Panc1 (cell line): ENCODE results near the gene AKAP8L. TPM values are rescaled to one million over a fixed set of nuclear protein-coding genes. Genes with fewer than 3 reads are reported as not detected.

Experiments used
- ATAC-seq: fragments of 200-7000 bp; cut with Tn5 transposase; 2 replicates; pipeline ENCODE4 v1.9.1; 2020; ENCODE audit warnings: mild to moderate bottlenecking, moderate library complexity
- BruUV-seq: library from RNA; stranded (reverse); fragments of 400-500 nt; replicated peaks from 2 replicates; lab custom pipeline; 2021; lab: Mats Ljungman, UMichigan
- CTCF ChIA-PET: fragments of 300-600 bp; sonication (Branson Sonifier 250); formaldehyde crosslinking; loops from one replicate; lab custom pipeline; 2022; ENCODE audit warnings: antibody characterized with exemption; lab: Charles Lee
- POLR2A ChIA-PET: fragments of 300-600 bp; sonication (Branson Sonifier 250); formaldehyde crosslinking; loops from one replicate; lab custom pipeline; 2022; ENCODE audit warnings: antibody characterized with exemption; lab: Charles Lee
- DNase-seq: peaks from one replicate; pipeline ENCODE4 v3.0.0-alpha.2; 2010; ENCODE audit warnings: low read depth, low spot score
- H3K27ac ChIP-seq: 2 replicates; pipeline ENCODE4 v1.5.1; 2011; ENCODE audit warnings: mild to moderate bottlenecking, low read length, inconsistent platforms
- H3K27me3 ChIP-seq: fragments of 200-500 bp; sonication (Bioruptor generic); 2 replicates; pipeline ENCODE4 v1.6.0; 2014; ENCODE audit warnings: low read length, inconsistent platforms; ENCODE audit not compliant: control insufficient read depth, insufficient read depth
- H3K36me3 ChIP-seq: fragments of 200-500 bp; sonication (Bioruptor generic); 2 replicates; pipeline ENCODE4 v1.5.1; 2014; ENCODE audit warnings: inconsistent platforms, mild to moderate bottlenecking, low read length, moderate library complexity; ENCODE audit not compliant: control insufficient read depth, insufficient read depth
- H3K4me1 ChIP-seq: 2 replicates; pipeline ENCODE4 v1.5.1; 2011; ENCODE audit warnings: inconsistent platforms, mild to moderate bottlenecking, low read length, moderate library complexity; ENCODE audit not compliant: control insufficient read depth, insufficient read depth
- H3K4me3 ChIP-seq, 2 experiments: 2 replicates each; pipeline ENCODE4 v1.5.1; 2011 to 2012; ENCODE audit warnings: low read depth in 2 of 2, low read length in 2 of 2, mild to moderate bottlenecking in 2 of 2, inconsistent platforms in 1 of 2, moderate library complexity in 1 of 2
- H3K9me3 ChIP-seq: fragments of 200-500 bp; sonication (Bioruptor generic); 2 replicates; pipeline ENCODE4 v1.5.1; 2014; ENCODE audit warnings: low read depth, mild to moderate bottlenecking, inconsistent platforms, low read length, moderate library complexity; ENCODE audit not compliant: control insufficient read depth, insufficient read depth
- POLR2AphosphoS5 ChIP-seq: IDR thresholded peaks from 2 replicates; pipeline ENCODE4 v1.6.1; 2012; ENCODE audit warnings: mild to moderate bottlenecking, low read depth, low read length, moderate library complexity
- SIN3A ChIP-seq: IDR thresholded peaks from 2 replicates; pipeline ENCODE4 v1.6.1; 2012; ENCODE audit warnings: low read depth, mild to moderate bottlenecking, low read length, moderate library complexity, borderline replicate concordance; ENCODE audit not compliant: insufficient read depth
- TCF7L2 ChIP-seq: IDR thresholded peaks from 2 replicates; pipeline ENCODE4 v1.6.1; 2011; ENCODE audit warnings: mild to moderate bottlenecking, low read depth, low read length, inconsistent platforms
- in situ Hi-C: cut with HindIII; loops from 2 replicates; pipeline ENCODE4 v1.10.0; 2016; ENCODE audit warnings: low sequenced_read_pairs, low pct_unique_long_range_greater_than_20kb
- intact Hi-C: fragments of 100-400 bp; cut with micrococcal nuclease; formaldehyde crosslinking; loops from one replicate; pipeline ENCODE4 v1.10.0; 2022; ENCODE audit not compliant: unreplicated experiment
- total RNA-seq: library from RNA; stranded (reverse); gene quantifications from one replicate; pipeline ENCODE4 v1.2.1, GENCODE V29; 2021; ENCODE audit not compliant: unreplicated experiment
- TF ChIP-seq, protein P1 (sequence below), 2 experiments: IDR thresholded peaks; 2 replicates each; pipeline ENCODE4 v1.6.1; 2011 to 2012; ENCODE audit warnings: low read depth in 2 of 2, control low read depth in 1 of 2, low read length in 1 of 2, mild to moderate bottlenecking in 1 of 2, moderate library complexity in 1 of 2; ENCODE audit not compliant: insufficient read depth in 1 of 2
- TF ChIP-seq, protein P2 (sequence below): fragments of 450-650 bp; IDR thresholded peaks from 2 replicates; pipeline ENCODE4 v1.5.1; 2017; ENCODE audit warnings: mild to moderate bottlenecking

AKAP8L gene
- total RNA-seq, 1 experiment from 2014 or later: 65.5 TPM

GRCh38 chr19:15436012-15436825, 17.4 kb upstream of the AKAP8L start:
- POLR2A ChIA-PET: interaction anchor here (0.6 kb wide), 1 partner anchor 91 kb away, joined by 4 read pairs; no protein-coding TSS in a partner anchor
- Histone ChIP-seq H3K27ac (no peak overlapping the region), H3K4me1 (peaks cover 5% of the 10 kb centered on the region; the same call in 1 of the 2 replicates), H3K4me3 (no peak overlapping the region), H3K27me3 (no peaks in the 10 kb centered on the region), H3K36me3 (peaks cover 2% of the 10 kb centered on the region; the same call in 1 of the 2 replicates), H3K9me3 (no peaks in the 10 kb centered on the region)
- TF ChIP-seq, protein P1, sequence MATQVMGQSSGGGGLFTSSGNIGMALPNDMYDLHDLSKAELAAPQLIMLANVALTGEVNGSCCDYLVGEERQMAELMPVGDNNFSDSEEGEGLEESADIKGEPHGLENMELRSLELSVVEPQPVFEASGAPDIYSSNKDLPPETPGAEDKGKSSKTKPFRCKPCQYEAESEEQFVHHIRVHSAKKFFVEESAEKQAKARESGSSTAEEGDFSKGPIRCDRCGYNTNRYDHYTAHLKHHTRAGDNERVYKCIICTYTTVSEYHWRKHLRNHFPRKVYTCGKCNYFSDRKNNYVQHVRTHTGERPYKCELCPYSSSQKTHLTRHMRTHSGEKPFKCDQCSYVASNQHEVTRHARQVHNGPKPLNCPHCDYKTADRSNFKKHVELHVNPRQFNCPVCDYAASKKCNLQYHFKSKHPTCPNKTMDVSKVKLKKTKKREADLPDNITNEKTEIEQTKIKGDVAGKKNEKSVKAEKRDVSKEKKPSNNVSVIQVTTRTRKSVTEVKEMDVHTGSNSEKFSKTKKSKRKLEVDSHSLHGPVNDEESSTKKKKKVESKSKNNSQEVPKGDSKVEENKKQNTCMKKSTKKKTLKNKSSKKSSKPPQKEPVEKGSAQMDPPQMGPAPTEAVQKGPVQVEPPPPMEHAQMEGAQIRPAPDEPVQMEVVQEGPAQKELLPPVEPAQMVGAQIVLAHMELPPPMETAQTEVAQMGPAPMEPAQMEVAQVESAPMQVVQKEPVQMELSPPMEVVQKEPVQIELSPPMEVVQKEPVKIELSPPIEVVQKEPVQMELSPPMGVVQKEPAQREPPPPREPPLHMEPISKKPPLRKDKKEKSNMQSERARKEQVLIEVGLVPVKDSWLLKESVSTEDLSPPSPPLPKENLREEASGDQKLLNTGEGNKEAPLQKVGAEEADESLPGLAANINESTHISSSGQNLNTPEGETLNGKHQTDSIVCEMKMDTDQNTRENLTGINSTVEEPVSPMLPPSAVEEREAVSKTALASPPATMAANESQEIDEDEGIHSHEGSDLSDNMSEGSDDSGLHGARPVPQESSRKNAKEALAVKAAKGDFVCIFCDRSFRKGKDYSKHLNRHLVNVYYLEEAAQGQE (IDR thresholded peaks at IDR 0.05; ENCODE audit: insufficient read depth in 1 of 2, low read depth in 2 of 2, low read length in 1 of 2): no peak
- TF ChIP-seq, protein P2, sequence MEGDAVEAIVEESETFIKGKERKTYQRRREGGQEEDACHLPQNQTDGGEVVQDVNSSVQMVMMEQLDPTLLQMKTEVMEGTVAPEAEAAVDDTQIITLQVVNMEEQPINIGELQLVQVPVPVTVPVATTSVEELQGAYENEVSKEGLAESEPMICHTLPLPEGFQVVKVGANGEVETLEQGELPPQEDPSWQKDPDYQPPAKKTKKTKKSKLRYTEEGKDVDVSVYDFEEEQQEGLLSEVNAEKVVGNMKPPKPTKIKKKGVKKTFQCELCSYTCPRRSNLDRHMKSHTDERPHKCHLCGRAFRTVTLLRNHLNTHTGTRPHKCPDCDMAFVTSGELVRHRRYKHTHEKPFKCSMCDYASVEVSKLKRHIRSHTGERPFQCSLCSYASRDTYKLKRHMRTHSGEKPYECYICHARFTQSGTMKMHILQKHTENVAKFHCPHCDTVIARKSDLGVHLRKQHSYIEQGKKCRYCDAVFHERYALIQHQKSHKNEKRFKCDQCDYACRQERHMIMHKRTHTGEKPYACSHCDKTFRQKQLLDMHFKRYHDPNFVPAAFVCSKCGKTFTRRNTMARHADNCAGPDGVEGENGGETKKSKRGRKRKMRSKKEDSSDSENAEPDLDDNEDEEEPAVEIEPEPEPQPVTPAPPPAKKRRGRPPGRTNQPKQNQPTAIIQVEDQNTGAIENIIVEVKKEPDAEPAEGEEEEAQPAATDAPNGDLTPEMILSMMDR: no peak
- no peak for TF ChIP-seq SIN3A
- intact Hi-C loops (no loop called here), in situ Hi-C loops (no loop called here)
- no peak for DNase-seq
- ATAC-seq: no peak
- no TSS peak for BruUV-seq
- CTCF ChIA-PET: no interaction called here

GRCh38 chr19:15433519-15434069, 14.8 kb upstream of the AKAP8L start:
- Histone ChIP-seq H3K36me3 (peaks cover 2% of the 10 kb centered on the region; the same call in 1 of the 2 replicates), H3K4me1 (peaks cover 10% of the 10 kb centered on the region; the same call in 1 of the 2 replicates), H3K4me3 (peak overlapping the region; percentile 56 to 91), H3K27ac (peak overlapping the region; percentile 62; the same call in 1 of the 2 replicates), H3K27me3 (no peaks in the 10 kb centered on the region), H3K9me3 (no peaks in the 10 kb centered on the region)
- ChIA-PET CTCF (no interaction called here), POLR2A (no interaction called here)
- ATAC-seq (no peak), DNase-seq (no peak)
- in situ Hi-C loops (no loop called here), intact Hi-C loops (no loop called here)
- BruUV-seq: no TSS peak
- TF ChIP-seq SIN3A: no peak
- TF ChIP-seq POLR2AphosphoS5: no peak
- TF ChIP-seq, protein P2: no peak
- TF ChIP-seq TCF7L2: no peak
- TF ChIP-seq, protein P1 (IDR thresholded peaks at IDR 0.05; ENCODE audit: insufficient read depth in 1 of 2, low read depth in 2 of 2, low read length in 1 of 2): no peak
